Measurements from ENCODE around the gene SCN7A.
A peak's percentile ranks its signal among the peaks of the same experiment; 100 is the strongest.

The SCN7A gene

DNA sequence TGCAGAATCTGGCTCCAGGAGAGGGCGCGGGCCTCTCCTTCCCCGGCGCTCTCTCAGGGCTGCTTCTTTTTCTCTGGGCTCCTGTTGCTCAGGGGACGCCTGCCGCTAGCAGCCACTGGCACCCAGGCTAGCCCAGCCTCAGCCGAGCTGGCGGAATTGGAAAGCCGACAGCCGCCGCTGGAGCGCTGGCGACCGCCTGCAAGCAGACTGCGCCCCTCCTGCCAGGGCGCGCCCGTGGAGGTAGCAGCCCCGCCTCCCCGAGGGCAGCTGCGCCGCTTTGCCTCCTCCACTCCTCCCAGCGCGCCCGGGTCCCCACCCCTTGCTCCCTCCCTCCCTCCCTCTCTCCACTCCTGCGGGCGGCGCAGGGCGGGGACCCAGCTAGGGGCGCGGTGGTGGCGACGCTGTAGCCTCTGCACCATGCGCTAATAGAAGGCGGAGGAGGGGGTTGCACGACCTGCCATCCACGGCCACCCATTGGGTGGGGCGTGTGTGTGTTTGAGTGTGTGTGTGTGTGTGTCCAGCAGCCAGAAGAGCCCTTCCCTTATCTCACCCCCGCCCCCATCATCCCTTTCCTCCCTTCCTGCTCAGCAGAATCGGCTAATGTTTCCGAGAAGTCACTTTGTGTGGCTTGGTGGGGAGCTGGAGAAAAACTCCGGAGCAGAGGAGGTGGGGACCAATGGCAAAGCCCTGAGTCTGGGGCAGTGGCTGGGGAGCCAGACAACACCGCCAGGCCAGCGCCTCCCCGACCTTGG lies 118.1 kb downstream of the SCN7A start, which contains the start of gene SCN9A:
Gene SCN9A (minus strand): TSS at position 209 of the 752 bp plus-strand sequence. CDS start 64,188 bp downstream, outside the sequence.
- Histone ChIP-seq H3K4me3 (ENCODE audit: low read length) (peak within 1 kb of the TSS; percentile 63), H3K4me1 (ENCODE audit: insufficient read depth, low read length) (peaks cover 18% of the 10 kb centered on the region), H2AFZ (ENCODE audit: low read depth, low read length) (peak within 1 kb of the TSS; percentile 78), H3K9me3 (ENCODE audit: low read length) (no peaks in the 10 kb centered on the region), H3K27me3 (ENCODE audit: insufficient read depth, low read length) (no peaks in the 10 kb centered on the region), H3K36me3 (ENCODE audit: insufficient read depth, low read length) (no peaks in the 10 kb centered on the region)

DNA sequence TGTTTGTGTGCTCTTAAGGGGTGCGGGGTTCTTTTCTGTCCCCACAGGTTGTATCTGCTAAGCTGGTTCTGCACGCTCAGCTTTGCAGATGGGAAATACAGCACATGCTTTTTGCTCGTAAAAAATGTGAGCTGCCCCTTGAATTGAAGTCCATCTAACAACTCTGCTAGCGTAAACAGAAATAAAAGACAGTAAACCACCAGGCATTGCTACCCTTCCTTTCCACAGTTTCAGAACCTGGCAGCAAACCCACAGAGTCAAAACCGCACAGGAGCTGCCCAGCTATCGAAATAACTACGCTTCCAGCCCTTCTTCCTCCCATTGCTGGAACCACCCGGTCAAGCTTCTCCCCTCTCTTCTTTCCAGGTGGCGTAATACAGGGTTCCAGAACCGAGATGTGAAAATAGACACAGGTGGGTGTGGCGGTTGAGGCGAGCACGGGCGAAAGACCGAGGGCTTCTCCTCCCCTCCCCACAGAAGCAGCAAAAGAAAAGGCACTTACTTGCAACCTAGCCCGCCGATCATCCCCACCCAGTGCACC lies 118.8 kb downstream of the SCN7A start:
- H3K4me3 ChIP-seq (ENCODE audit: low read length) = peak overlapping the region; percentile 63
- H3K4me1 ChIP-seq (ENCODE audit: insufficient read depth, low read length) = peaks cover 18% of the 10 kb centered on the region
- no peaks in the 10 kb centered on the region for H3K9me3 ChIP-seq (ENCODE audit: low read length)
- H3K27me3 ChIP-seq (ENCODE audit: insufficient read depth, low read length) = no peaks in the 10 kb centered on the region
- H3K36me3 ChIP-seq (ENCODE audit: insufficient read depth, low read length) = no peaks in the 10 kb centered on the region
- H2AFZ ChIP-seq (ENCODE audit: low read depth, low read length) = peak overlapping the region; percentile 78

DNA sequence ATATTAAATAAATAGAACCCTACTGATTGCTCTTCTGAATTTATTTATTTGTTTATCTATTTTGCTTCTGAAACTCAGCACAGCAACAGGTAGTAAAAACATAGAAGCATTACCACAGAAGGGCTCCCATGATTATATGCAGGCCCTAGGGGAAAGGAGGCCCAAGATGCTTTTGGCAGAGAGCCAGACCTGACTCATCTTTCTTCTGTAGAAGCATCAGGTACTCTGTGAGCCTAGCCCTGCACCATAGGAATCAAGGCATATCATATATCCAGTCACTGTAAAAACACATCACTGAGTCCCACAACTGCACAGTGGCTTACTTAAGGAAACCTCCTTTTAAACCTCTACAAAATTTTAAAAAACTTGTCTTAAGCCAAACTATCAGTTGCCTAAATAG lies 120.1 kb downstream of the SCN7A start:
- no peaks in the 10 kb centered on the region for H3K9me3 ChIP-seq (ENCODE audit: low read length)
- no peaks in the 10 kb centered on the region for H3K36me3 ChIP-seq (ENCODE audit: insufficient read depth, low read length)
- H3K4me1 ChIP-seq (ENCODE audit: insufficient read depth, low read length) = peaks cover 18% of the 10 kb centered on the region
- no peak overlapping the region for H2AFZ ChIP-seq (ENCODE audit: low read depth, low read length)
- no peaks in the 10 kb centered on the region for H3K27me3 ChIP-seq (ENCODE audit: insufficient read depth, low read length)
- peak overlapping the region; percentile 63 for H3K4me3 ChIP-seq (ENCODE audit: low read length)

DNA sequence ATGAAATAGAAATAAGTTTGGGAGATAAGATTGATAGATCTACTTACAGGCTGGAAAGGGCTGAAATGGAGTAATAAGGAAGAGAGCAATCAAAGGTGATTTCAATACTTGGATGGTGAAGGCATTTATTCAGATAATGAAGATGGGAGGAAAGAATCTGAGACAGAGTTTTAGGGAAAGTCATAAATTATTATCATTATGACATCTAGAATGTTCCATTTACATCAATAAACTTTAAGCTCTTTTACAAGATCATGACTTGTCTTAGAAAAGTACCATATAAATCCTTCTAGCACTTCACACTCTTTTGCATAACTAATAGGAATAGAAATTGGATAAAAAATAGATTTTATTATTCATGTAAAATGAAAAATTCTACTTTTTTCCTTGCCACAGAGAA lies 120.5 kb downstream of the SCN7A start:
- no peak overlapping the region for H2AFZ ChIP-seq (ENCODE audit: low read depth, low read length)
- peaks cover 18% of the 10 kb centered on the region for H3K4me1 ChIP-seq (ENCODE audit: insufficient read depth, low read length)
- H3K27me3 ChIP-seq (ENCODE audit: insufficient read depth, low read length) = no peaks in the 10 kb centered on the region
- no peaks in the 10 kb centered on the region for H3K9me3 ChIP-seq (ENCODE audit: low read length)
- no peaks in the 10 kb centered on the region for H3K36me3 ChIP-seq (ENCODE audit: insufficient read depth, low read length)
- no peak overlapping the region for H3K4me3 ChIP-seq (ENCODE audit: low read length)

DNA sequence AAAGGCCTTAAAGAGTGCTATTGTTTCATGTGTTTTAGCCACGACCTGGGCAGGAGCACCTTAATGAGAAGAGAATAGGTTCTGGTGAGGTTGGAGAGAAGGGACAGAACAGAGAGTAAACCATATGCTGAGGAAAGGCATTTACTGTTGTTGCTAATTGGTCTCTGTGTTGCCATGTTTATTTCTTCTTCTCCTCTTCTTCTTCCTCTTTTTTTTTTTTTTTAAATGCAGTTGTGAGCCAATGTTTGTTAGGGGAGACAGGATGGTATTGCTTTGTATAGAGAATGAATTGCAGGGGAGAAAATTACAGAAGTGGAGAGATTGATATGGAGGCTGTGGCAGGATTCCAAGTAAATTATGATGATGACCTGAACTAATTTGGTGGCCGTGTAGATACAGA lies 120.9 kb downstream of the SCN7A start:
- Histone ChIP-seq H3K9me3 (ENCODE audit: low read length) (no peaks in the 10 kb centered on the region), H3K36me3 (ENCODE audit: insufficient read depth, low read length) (no peaks in the 10 kb centered on the region), H3K4me1 (ENCODE audit: insufficient read depth, low read length) (peaks cover 18% of the 10 kb centered on the region), H3K27me3 (ENCODE audit: insufficient read depth, low read length) (no peaks in the 10 kb centered on the region), H3K4me3 (ENCODE audit: low read length) (no peak overlapping the region), H2AFZ (ENCODE audit: low read depth, low read length) (no peak overlapping the region)

DNA sequence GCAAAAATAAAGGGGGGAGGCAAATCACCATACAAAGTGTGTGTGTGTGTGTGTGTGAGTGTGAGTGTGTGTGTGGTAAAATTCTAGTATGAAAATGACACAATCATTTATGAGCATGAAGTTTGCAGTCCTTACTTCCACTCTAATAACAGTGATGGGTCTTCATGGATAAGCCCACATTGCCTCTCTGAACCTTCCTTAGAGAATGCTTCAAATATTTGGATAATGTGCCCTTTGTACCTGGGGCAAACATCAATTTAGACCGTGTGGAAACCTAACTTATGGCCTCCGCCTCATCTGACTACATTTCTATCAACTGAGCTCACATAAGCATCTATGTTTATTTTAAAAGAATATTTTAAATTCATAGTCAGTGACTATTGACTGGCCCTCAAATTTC lies 122.0 kb downstream of the SCN7A start:
- H2AFZ ChIP-seq (ENCODE audit: low read depth, low read length) = no peak overlapping the region
- H3K9me3 ChIP-seq (ENCODE audit: low read length) = no peaks in the 10 kb centered on the region
- H3K27me3 ChIP-seq (ENCODE audit: insufficient read depth, low read length) = no peaks in the 10 kb centered on the region
- H3K4me1 ChIP-seq (ENCODE audit: insufficient read depth, low read length) = peaks cover 14% of the 10 kb centered on the region
- no peaks in the 10 kb centered on the region for H3K36me3 ChIP-seq (ENCODE audit: insufficient read depth, low read length)
- H3K4me3 ChIP-seq (ENCODE audit: low read length) = no peak overlapping the region

DNA sequence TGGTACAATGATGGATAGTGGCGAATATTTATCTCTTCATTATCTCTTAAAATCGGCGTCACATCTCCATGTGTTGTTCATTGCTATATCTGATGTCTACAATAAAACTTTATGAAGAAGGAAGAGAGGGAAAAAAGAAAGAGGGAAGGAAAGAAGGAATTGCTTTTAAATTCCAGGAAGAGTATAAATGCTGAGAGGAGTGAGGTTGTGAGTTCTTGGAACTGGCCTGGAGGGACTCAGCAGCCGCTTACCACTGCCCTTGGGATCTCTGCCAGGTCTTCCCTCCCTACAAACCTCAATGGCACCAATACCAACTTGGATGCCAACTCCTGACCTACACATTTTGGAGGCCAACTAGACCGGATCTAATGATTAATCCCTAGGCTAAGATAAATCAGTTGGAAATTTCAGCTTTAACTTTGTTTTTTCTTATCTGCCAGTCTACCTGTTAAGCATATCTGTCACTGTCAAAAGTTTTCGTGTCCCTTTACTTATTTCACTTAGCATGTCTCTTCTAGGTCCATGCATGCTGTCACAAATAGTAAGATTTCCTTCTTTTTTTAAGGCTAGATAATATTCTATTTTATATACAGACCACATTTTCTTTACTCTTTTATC lies 128.1 kb downstream of the SCN7A start:
- no peaks in the 10 kb centered on the region for H3K27me3 ChIP-seq (ENCODE audit: insufficient read depth, low read length)
- no peak overlapping the region for H2AFZ ChIP-seq (ENCODE audit: low read depth, low read length)
- no peaks in the 10 kb centered on the region for H3K36me3 ChIP-seq (ENCODE audit: insufficient read depth, low read length)

DNA sequence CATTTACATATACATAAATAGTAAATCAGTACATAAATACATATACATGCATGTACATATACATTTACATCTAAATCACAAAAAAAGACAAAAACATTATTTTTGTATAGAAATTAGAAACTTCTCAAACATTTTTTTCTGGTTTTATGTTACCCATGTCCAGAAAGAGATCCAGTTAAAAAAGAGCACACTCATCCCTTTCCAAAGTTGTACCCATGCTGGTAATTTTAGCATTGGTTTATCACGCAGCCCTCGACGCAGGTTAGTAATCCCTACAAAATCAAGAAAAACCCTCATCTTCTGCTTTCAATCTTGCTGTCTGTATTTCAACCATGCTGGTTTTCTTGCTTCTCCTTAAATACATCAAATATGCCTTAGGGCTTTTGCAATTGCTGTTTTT lies 128.8 kb downstream of the SCN7A start:
- Histone ChIP-seq H3K9me3 (ENCODE audit: low read length) (no peaks in the 10 kb centered on the region), H3K27me3 (ENCODE audit: insufficient read depth, low read length) (no peaks in the 10 kb centered on the region), H2AFZ (ENCODE audit: low read depth, low read length) (no peak overlapping the region), H3K4me3 (ENCODE audit: low read length) (no peak overlapping the region), H3K36me3 (ENCODE audit: insufficient read depth, low read length) (no peaks in the 10 kb centered on the region), H3K4me1 (ENCODE audit: insufficient read depth, low read length) (no peaks in the 10 kb centered on the region)

More for the DNA sequence above, 128.1 kb downstream of the SCN7A start:
- Histone ChIP-seq H3K4me3 (ENCODE audit: low read length) (no peak overlapping the region), H3K4me1 (ENCODE audit: insufficient read depth, low read length) (no peaks in the 10 kb centered on the region), H3K9me3 (ENCODE audit: low read length) (no peaks in the 10 kb centered on the region)

DNA sequence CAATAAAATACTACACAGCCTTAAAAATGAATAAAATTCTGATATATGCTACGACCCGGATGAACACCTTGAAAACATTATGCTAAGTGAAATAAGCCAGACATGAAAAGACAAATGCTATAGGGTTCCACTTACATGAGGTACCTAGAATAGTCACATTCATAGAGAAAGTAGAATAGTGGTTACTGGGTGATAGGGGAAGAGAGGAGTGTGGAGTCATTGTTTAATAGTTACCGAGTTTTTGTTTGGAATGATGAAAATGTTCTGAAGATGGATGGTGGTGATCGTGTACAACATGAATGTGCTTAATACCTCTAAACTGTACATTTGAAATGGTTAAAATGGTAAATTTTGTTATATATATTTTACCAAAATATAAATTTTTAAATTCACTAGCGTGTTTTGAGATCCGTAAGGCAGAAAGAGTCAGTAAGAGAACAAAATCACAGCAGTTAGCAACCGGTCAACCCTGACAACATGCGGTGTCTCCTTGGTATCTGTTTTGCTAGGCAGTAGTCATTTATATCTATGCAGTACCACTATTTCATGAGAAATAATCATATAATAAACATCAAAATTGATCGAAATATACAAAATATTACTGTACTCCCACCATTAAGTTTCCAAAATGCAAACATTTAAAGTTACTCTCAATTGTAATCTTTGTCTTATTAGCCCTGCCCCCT lies 129.4 kb downstream of the SCN7A start:
- Histone ChIP-seq H3K27me3 (ENCODE audit: insufficient read depth, low read length) (no peaks in the 10 kb centered on the region), H3K4me3 (ENCODE audit: low read length) (no peak overlapping the region), H3K9me3 (ENCODE audit: low read length) (no peaks in the 10 kb centered on the region), H3K4me1 (ENCODE audit: insufficient read depth, low read length) (no peaks in the 10 kb centered on the region), H3K36me3 (ENCODE audit: insufficient read depth, low read length) (no peaks in the 10 kb centered on the region), H2AFZ (ENCODE audit: low read depth, low read length) (no peak overlapping the region)

DNA sequence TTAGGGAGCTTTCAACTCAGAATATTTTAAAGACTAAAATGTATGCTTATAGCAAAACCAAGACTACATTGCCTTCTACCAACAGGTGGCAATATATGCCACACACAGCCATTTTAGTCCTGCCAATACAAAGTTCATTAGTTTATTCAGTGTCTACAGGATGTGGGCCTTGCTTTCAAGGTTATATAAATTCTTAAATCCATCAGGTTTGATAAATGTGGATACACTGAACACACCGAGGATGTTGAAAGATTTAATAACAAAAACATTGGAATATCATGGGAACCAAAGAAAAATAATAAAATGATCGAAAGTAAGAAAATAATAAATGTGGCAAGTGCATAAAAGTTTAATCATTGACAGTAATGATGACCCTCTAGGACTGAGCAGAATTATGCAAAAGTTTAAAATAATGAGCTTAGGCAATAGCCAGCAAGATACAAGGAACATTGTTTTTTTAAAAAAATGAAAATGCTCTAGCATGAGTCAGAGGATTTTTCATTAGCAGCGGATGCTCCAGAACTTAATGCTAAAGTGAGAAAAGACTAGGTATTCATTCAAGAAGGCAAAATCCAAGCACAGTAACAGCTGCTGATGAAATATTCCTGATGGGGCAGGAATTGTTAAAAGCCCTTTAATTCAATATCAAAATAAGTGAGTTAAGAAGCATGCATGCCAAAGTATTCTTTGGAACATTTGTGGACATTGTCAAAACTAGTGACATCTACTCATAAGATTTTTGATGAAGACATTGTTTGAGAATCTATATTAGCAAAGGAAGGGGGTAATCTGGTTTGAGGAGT lies 132.5 kb downstream of the SCN7A start:
- Histone ChIP-seq H3K36me3 (ENCODE audit: insufficient read depth, low read length) (no peaks in the 10 kb centered on the region), H3K27me3 (ENCODE audit: insufficient read depth, low read length) (no peaks in the 10 kb centered on the region), H3K4me3 (ENCODE audit: low read length) (no peak overlapping the region), H3K4me1 (ENCODE audit: insufficient read depth, low read length) (no peaks in the 10 kb centered on the region), H3K9me3 (ENCODE audit: low read length) (no peaks in the 10 kb centered on the region), H2AFZ (ENCODE audit: low read depth, low read length) (no peak overlapping the region)

DNA sequence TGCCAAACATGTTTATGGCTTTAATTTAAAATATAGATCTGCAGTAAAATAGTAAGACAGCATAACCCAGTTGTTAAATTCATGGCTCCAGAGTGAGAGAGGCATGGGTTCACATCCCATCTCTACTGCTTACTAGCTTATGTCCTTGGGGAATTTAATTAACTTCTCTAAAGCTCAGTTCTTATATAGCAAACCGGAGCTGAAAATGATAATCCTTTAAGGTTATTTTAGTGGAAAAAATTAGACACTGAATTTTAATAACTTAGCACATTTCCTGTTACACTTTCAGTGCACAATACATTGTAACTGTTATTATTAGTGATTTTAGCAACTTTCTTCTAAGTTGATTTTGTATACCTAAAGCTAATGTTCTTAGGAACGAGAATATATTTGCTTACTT lies 133.1 kb downstream of the SCN7A start:
- H3K4me1 ChIP-seq (ENCODE audit: insufficient read depth, low read length) = no peaks in the 10 kb centered on the region
- no peaks in the 10 kb centered on the region for H3K27me3 ChIP-seq (ENCODE audit: insufficient read depth, low read length)
- H3K4me3 ChIP-seq (ENCODE audit: low read length) = no peak overlapping the region
- no peaks in the 10 kb centered on the region for H3K36me3 ChIP-seq (ENCODE audit: insufficient read depth, low read length)
- H3K9me3 ChIP-seq (ENCODE audit: low read length) = no peaks in the 10 kb centered on the region
- no peak overlapping the region for H2AFZ ChIP-seq (ENCODE audit: low read depth, low read length)

DNA sequence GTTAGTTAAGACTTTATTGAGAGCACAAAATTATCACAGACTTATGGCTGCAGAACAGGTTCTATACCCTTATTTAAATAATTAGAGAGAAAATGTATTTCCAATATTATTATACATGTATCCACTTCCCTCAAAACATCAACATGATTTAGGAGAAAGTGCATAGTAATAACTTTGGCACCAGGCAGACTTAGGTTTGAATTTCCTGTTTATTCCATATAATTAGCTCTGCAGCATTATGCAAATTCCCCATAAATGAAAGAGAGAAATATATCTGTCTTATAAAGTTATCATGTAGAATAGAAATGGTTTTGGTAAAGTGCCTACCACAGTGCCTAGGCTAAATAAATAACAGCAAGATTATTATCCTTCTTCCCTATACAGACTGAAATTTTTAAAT lies 133.6 kb downstream of the SCN7A start:
- Histone ChIP-seq H3K27me3 (ENCODE audit: insufficient read depth, low read length) (no peaks in the 10 kb centered on the region), H3K4me3 (ENCODE audit: low read length) (no peak overlapping the region), H3K4me1 (ENCODE audit: insufficient read depth, low read length) (no peaks in the 10 kb centered on the region), H3K9me3 (ENCODE audit: low read length) (no peaks in the 10 kb centered on the region), H3K36me3 (ENCODE audit: insufficient read depth, low read length) (no peaks in the 10 kb centered on the region), H2AFZ (ENCODE audit: low read depth, low read length) (no peak overlapping the region)
